Epidermal melanocyte (primary cell): Measurements from ENCODE around the gene FOXJ3.
A peak's percentile ranks its signal among the peaks of the same experiment; 100 is the strongest.

Source experiments
- DNase-seq: peaks from one replicate; pipeline ENCODE4 v3.0.0; 2011; ENCODE audit warnings: low spot score; ENCODE audit not compliant: insufficient read length

FOXJ3 gene

GRCh38 chr1:42191319-42191718 is 143.7 kb downstream of the FOXJ3 start:
- no peak for DNase-seq

GRCh38 chr1:42189931-42190853 is 144.8 kb downstream of the FOXJ3 start:
- DNase-seq = no peak

GRCh38 chr1:42186152-42186551 is 148.9 kb downstream of the FOXJ3 start:
- DNase-seq = no peak

GRCh38 chr1:42184616-42185015 is 150.4 kb downstream of the FOXJ3 start:
- no peak for DNase-seq

- DNase-seq = no peak
Observed at GRCh38 chr1:42183957-42184268, 151.1 kb downstream of the FOXJ3 start.

GRCh38 chr1:42183210-42183956 is 151.7 kb downstream of the FOXJ3 start:
- DNase-seq = no peak

GRCh38 chr1:42181687-42182086 is 153.3 kb downstream of the FOXJ3 start:
- no peak for DNase-seq

- DNase-seq = no peak
Observed at GRCh38 chr1:42179900-42180329, 155.1 kb downstream of the FOXJ3 start.

GRCh38 chr1:42179275-42179674 is 155.8 kb downstream of the FOXJ3 start:
- DNase-seq = no peak

GRCh38 chr1:42178249-42178648 is 156.8 kb downstream of the FOXJ3 start:
- DNase-seq = no peak

- DNase-seq = no peak
Observed at GRCh38 chr1:42177541-42177981, 157.5 kb downstream of the FOXJ3 start.

- no peak for DNase-seq
Observed at GRCh38 chr1:42176902-42177519, 158.0 kb downstream of the FOXJ3 start.

- no peak for DNase-seq
Observed at GRCh38 chr1:42175314-42176054, 159.6 kb downstream of the FOXJ3 start.

GRCh38 chr1:42173961-42174735 is 160.9 kb downstream of the FOXJ3 start:
- no peak for DNase-seq

GRCh38 chr1:42173155-42173933 is 161.7 kb downstream of the FOXJ3 start:
- DNase-seq = peak; percentile 50

GRCh38 chr1:42172381-42173133 is 162.5 kb downstream of the FOXJ3 start:
- DNase-seq = no peak

- DNase-seq = no peak
Observed at GRCh38 chr1:42171679-42172266, 163.3 kb downstream of the FOXJ3 start.

- no peak for DNase-seq
Observed at GRCh38 chr1:42170779-42171621, 164.0 kb downstream of the FOXJ3 start.
